Pons (tissue), 1 donor: ENCODE results near the gene SCAMP2.

Source experiments
- DNase-seq: peaks from one replicate; pipeline ENCODE4 v3.0.0-alpha.2; 2016; ENCODE audit warnings: low spot score

Gene SCAMP2

DNA sequence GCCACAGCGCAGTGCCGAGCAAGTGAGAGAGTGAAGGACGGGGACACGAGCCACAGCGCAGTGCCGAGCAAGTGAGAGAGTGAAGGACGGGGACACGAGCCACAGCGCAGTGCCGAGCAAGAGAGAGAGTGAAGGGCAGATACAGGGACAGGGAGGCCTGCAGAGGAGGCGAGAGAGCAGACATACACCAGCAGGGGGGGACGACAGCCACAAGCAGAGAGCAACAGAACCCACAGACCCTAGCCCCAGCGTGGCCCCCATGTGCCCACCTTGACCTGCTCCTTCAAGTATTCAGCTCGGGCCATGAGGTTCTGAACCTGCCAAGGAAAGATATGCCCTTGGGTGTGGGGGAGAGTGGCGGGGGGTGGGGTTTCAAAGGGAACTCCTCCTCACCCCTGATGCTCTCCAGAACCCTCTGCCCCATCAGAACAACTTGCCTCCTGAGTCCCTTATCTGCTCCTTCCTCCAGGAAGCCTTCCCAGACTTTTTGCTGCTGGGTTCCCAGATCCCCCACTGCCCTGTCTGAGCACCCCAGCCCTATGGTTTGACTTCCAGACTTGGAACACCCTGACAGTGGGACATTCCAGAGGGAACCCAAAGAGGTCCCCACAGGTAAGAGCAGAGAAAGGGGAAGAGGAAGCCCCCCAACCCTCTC is 35.6 kb downstream of the SCAMP2 start:
- DNase-seq: no peak

DNA sequence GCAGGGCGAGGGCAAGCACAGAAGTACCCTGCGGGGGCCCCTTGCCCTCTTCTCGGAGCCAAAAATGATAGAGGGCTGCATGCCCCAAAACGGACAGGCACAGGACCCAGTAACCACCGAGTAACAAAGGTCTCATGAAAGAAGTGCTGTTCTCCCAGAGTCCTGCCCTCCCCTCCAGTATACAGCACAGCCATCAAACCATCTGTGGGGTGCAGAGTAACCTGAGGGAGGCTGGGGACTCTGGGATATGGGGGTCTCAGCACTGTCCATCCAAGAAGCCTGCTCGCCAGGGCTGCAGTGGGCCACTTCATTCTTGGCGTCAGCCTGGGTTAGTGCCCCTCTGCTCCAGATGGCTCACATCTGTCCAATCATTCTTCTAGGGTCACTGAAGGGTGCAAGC is 36.3 kb downstream of the SCAMP2 start:
- no peak for DNase-seq

- DNase-seq: no peak
These were observed 37.8 kb downstream of the SCAMP2 start for GRCh38 chr15:74835312-74835823.

- DNase-seq: no peak
These were observed 39.6 kb downstream of the SCAMP2 start for GRCh38 chr15:74833376-74834107.

DNA sequence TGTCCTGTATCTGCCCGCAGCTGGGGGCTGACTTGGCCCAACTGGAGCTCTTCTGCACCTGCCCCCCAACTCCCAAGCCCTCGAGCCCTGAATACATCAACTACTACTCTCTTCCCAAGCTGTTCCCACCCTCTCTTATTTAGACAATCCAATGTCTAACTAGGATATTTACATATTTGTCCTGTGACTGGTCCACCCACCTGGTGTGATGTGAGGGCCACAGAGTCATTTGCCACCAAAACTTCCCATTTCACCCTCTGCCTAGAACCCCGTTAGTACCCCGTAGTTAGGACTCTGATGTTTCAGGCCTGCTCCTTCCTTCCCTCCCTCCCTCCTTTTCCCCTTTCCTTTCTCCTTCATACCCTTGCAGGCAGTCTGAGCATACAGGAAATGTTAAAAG is 40.3 kb downstream of the SCAMP2 start:
- DNase-seq: no peak

GRCh38 chr15:74831813-74832495 is 41.2 kb downstream of the SCAMP2 start:
- no peak for DNase-seq

GRCh38 chr15:74830868-74831267 is 42.3 kb downstream of the SCAMP2 start:
- DNase-seq: peak; percentile 81

DNA sequence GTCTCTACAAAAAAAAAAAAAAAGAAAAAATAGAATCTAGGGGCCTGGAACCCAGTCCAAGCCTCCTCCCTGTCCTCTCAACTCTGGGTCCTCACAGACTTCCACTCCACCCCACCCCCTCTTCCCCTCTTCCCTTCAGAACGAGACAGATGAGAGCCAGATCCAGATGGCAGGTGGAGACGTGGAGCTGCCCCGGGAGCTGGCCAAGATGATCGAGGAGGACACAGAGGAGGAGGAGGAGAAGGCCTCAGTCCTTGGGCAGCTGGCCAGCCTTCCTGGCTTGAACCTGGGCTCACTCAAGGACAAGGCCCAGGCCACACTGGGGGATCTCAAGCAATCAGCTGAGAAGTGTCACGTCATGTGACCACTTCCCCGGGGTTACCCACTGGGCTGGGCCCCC is 43.2 kb downstream of the SCAMP2 start:
- no peak for DNase-seq

DNA sequence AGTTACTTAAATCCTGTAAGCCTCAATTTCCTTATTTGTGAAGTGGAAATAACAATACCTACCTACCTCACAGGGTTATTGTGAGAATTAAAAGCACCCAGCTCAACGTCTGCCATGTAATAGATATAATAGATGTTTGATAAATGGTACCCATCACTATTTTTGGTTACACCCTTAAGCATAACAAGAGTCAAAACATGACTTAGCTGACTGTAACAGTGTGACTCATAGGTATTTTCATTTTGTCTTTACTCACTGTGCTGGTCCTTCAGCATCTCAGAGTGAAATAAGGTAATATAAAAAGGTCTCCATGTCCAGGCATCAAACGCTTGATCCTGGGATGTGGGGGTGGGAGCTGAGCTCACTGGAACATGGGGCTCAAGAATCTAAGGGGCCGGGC is 43.7 kb downstream of the SCAMP2 start:
- no peak for DNase-seq

DNA sequence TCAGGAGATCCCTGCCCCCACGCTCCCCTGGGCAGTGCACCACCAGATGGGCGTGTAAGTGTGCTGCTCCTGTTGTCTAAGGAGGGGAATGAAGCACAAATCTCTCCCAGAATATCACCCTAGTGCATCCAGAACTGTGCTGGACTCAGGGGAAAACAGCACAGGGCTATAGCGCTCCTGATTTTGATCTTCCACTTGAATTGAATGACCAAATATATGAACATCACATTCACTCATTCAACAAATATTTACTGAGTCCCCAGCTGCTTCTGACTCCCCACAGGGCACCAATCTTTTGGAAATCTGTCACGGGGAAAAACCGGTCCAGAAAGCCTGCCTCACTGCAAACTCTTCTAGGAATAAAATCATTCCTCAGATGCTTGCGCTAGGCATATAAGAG is 44.3 kb downstream of the SCAMP2 start:
- no peak for DNase-seq

GRCh38 chr15:74827614-74828013 is 45.6 kb downstream of the SCAMP2 start:
- no peak for DNase-seq

DNA sequence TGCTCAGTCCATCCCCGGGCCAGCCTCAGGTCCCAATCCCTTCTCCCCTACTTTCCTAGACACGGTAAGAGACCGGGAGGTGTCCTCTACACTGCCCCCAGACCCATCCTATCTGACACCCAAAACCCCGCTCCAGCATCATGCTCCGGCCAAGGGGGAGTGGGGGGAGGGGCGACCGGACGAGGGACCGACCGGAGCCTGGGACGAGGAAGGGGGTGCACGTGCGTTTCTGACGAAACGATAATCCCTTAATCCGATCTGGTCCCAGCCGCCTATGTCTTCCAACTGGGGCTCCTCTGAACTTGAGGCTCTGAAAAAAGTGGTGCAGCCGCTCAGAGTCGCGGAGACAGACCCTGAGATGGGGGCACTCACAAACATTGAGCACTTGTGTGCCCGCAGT is 46.2 kb downstream of the SCAMP2 start:
- no peak for DNase-seq

DNA sequence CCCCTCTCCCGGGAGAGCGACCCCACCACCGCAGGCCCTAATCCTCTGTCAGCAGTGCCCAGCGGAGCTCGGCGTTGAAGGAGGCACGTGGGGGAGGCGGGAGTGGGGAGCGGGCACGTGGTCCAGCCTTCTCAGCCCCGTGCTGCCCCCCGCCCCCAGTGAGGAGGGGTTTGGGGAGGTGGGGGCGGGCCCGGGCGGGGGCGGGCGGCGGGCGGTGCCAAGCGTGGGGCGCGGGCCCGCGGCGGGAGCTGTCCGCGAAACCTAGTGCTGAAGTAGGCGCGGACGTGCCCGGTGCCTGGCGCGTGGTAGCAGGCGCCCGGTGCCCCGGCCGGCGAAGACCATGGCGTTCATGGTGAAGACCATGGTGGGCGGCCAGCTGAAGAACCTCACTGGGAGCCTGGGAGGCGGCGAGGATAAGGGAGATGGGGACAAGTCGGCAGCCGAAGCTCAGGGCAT is 46.8 kb downstream of the SCAMP2 start, which contains the start of gene CPLX3:
Gene CPLX3, plus strand, starts transcription at position 264 of the 456 bp plus-strand sequence. Its CDS starts 77 bp downstream, at position 341.
- DNase-seq: no peak

- DNase-seq: no peak
These were observed 47.3 kb downstream of the SCAMP2 start for GRCh38 chr15:74825866-74826265.

GRCh38 chr15:74824976-74825375 is 48.2 kb downstream of the SCAMP2 start:
- no peak for DNase-seq

- no peak for DNase-seq
These were observed 49.8 kb downstream of the SCAMP2 start for GRCh38 chr15:74823324-74823723.

GRCh38 chr15:74822233-74822632 is 50.9 kb downstream of the SCAMP2 start:
- DNase-seq: no peak

- no peak for DNase-seq
These were observed 51.4 kb downstream of the SCAMP2 start for GRCh38 chr15:74821790-74822158.

- no peak for DNase-seq
These were observed 51.9 kb downstream of the SCAMP2 start for GRCh38 chr15:74821091-74821789.

GRCh38 chr15:74820056-74820455 is 53.1 kb downstream of the SCAMP2 start:
- no peak for DNase-seq

- DNase-seq: peak; percentile 34
These were observed 55.8 kb downstream of the SCAMP2 start for GRCh38 chr15:74817370-74817737.
